T-cell (primary cell): ENCODE data around the gene SLC12A6. TPM values are rescaled to one million over a fixed set of nuclear protein-coding genes. Genes with fewer than 3 reads are reported as not detected.

Experiments used
- ATAC-seq, 4 experiments: fragments of 200-7000 bp in 3 of 4; fragments of 150-1000 bp in 1 of 4; cut with Tn5 transposase; replicated peaks in 1 of 4; 1 replicate in 3 of 4; 2 replicates in 1 of 4; pipeline ENCODE4 v1.10.0; 2021; ENCODE audit warnings: moderate library complexity in 3 of 4, mild to moderate bottlenecking in 2 of 4, moderate number of reproducible peaks in 1 of 4
- CTCF ChIA-PET, 2 donors: fragments of 300-600 bp; sonication (Branson Sonifier 250); formaldehyde crosslinking; loops; one replicate each; lab custom pipeline; 2022; ENCODE audit warnings: antibody characterized with exemption in 2 of 2; lab: Charles Lee
- POLR2A ChIA-PET, 2 donors: fragments of 300-600 bp; sonication (Branson Sonifier 250); formaldehyde crosslinking; loops; one replicate each; lab custom pipeline; 2022; ENCODE audit warnings: antibody characterized with exemption in 2 of 2; lab: Charles Lee
- DNase-seq, 35 experiments: peaks; one replicate each; pipeline versions ENCODE4 v3.0.0 to v3.0.0-alpha.2; 2013 to 2023
- H3K27ac ChIP-seq: one replicate; pipeline ENCODE4 v1.5.1; 2013; ENCODE audit warnings: low read length
- H3K27me3 ChIP-seq, 2 experiments: replicated peaks in 1 of 2; 1 replicate in 1 of 2; 2 replicates in 1 of 2; pipeline versions ENCODE4 v1.6.1 to v1.7.0; 2013; ENCODE audit warnings: low read length in 1 of 2, mixed read lengths in 1 of 2; ENCODE audit not compliant: control insufficient read depth in 2 of 2, insufficient read depth in 2 of 2; ENCODE audit errors: extremely low read depth in 1 of 2
- H3K36me3 ChIP-seq, 2 donors: 1 replicate in 1 of 2; 2 replicates in 1 of 2; pipeline versions ENCODE4 v1.6.1 to v1.7.0; 2013; ENCODE audit warnings: low read length in 1 of 2; ENCODE audit not compliant: control insufficient read depth in 2 of 2, insufficient read depth in 1 of 2; ENCODE audit errors: extremely low read depth in 1 of 2
- H3K4me1 ChIP-seq, 2 experiments: 1 replicate in 1 of 2; 2 replicates in 1 of 2; pipeline versions ENCODE4 v1.6.1 to v1.7.0; 2013; ENCODE audit warnings: low read length in 2 of 2, mixed read lengths in 1 of 2; ENCODE audit not compliant: insufficient read depth in 2 of 2, control insufficient read depth in 1 of 2; ENCODE audit errors: extremely low read depth in 1 of 2
- H3K4me3 ChIP-seq, 2 donors: 1 replicate in 1 of 2; 2 replicates in 1 of 2; pipeline versions ENCODE4 v1.5.1 to v1.7.0; 2013; ENCODE audit warnings: mild to moderate bottlenecking in 2 of 2, low read length in 1 of 2, moderate library complexity in 1 of 2; ENCODE audit not compliant: control insufficient read depth in 1 of 2; ENCODE audit errors: extremely low read depth in 1 of 2
- H3K9me3 ChIP-seq: 2 replicates; pipeline ENCODE4 v1.7.0; 2013
- H3K27ac Mint-ChIP-seq, 2 donors: one replicate each; pipeline ENCODE4 v1.8.0; 2020 to 2021; ENCODE audit warnings: mild to moderate bottlenecking in 2 of 2, mixed read lengths in 2 of 2
- H3K27me3 Mint-ChIP-seq, 2 donors: one replicate each; pipeline ENCODE4 v1.8.0; 2021 to 2022; ENCODE audit warnings: mixed read lengths in 2 of 2
- H3K36me3 Mint-ChIP-seq: one replicate; pipeline ENCODE4 v1.8.0; 2021; ENCODE audit warnings: mixed read lengths
- H3K4me1 Mint-ChIP-seq, 3 donors: one replicate each; pipeline ENCODE4 v1.8.0; 2020 to 2022; ENCODE audit warnings: mixed read lengths in 3 of 3, mild to moderate bottlenecking in 1 of 3
- H3K4me3 Mint-ChIP-seq, 3 donors: one replicate each; pipeline ENCODE4 v1.8.0; 2020 to 2022; ENCODE audit warnings: mild to moderate bottlenecking in 3 of 3, mixed read lengths in 3 of 3, moderate library complexity in 3 of 3
- H3K9me3 Mint-ChIP-seq, 3 donors: one replicate each; pipeline ENCODE4 v1.8.0; 2020 to 2022; ENCODE audit warnings: mixed read lengths in 3 of 3
- WGBS: methylation state at CpG from one replicate; pipeline ENCODE4 v1.1.5; 2013; ENCODE audit warnings: missing lambda C conversion rate; ENCODE audit not compliant: insufficient coverage; 5-methylcytosine and 5-hydroxymethylcytosine counted together
- total RNA-seq, 35 experiments: library from RNA in 6 of 35; stranded (reverse) in 6 of 35; fragments of 120-200 nt in 1 of 35; gene quantifications; one replicate each; pipeline versions ENCODE4 v1.2.1 to v1.2.4 and lab custom pipeline; 2013 to 2026

The SLC12A6 gene
- total RNA-seq, 5 donors from 2014 or later (not counting 1 experiment from before 2014, with no cell fraction given), result 71.2 to 103 (median 77.8) TPM

DNA sequence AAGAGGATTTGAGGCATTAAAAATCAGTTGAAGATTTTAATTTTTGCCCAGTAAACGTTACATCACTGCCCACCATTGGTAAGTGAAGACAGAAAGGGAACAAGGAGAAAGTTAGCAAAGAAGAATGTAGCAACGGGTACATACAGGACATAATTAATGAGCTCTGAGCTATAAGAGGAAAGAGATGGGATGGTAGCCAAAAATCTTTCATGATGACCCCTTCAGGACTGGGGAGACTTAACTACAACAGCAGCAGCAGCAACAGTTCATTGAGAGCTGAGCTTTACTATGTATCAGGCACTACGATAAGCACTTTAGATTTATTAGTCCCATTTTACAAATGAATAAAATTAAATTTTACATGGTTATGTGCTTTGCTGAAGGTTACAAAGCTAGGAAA is 94.4 kb downstream of the SLC12A6 start:
- 100% methylated on average over 1 of the region's 3 CpGs for WGBS
- H3K36me3 Mint-ChIP-seq, result peaks cover 36% of the 10 kb centered on the region
- peaks cover 5 to 60% of the 10 kb centered on the region in 2 donors for H3K36me3 ChIP-seq
- no peaks in the 10 kb centered on the region for H3K9me3 Mint-ChIP-seq
- POLR2A ChIA-PET, result interaction anchor here (0.5 to 0.6 kb wide), 2 partner anchors 9 to 12 kb away, joined by 3 to 4 read pairs; no protein-coding TSS in a partner anchor
- H3K4me1 Mint-ChIP-seq, result peaks cover 0 to 11% (median 10%) of the 10 kb centered on the region in 3 donors
- CTCF ChIA-PET, result interaction anchor here (0.6 to 2.8 kb wide), 5 partner anchors 10 to 141 kb away, joined by 3 to 10 read pairs (median 5); partner anchors contain the start of genes EMC7 (in 2 of the 2), PGBD4 (in 2 of the 2) and LPCAT4 (in 1 of the 2)
- H3K27me3 ChIP-seq, result no peaks in the 10 kb centered on the region
- H3K4me3 ChIP-seq, result no peak overlapping the region
- no peak overlapping the region for H3K4me3 Mint-ChIP-seq
- H3K27ac Mint-ChIP-seq, result no peak overlapping the region
- no peak for DNase-seq
- H3K9me3 ChIP-seq, result no peaks in the 10 kb centered on the region
- H3K27ac ChIP-seq, result no peak overlapping the region
- ATAC-seq, result no peak
- H3K27me3 Mint-ChIP-seq, result no peaks in the 10 kb centered on the region
- no peaks in the 10 kb centered on the region for H3K4me1 ChIP-seq

DNA sequence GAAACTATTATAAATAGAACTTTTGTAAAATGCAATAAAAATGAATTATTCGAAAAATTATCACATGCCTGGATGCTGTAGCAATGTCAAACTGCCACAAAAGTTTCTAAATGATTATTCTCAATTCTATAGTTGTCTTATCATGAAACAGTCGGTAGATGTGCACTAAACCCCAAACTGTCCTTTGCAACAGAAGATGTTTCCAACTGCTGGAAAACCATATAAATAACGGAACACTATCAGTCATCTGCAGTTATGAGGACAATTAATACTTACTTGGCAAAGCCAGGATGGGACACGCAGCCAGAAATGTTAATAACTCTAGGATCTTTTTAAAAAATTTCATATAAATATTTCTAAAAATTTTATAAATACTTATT is 95.3 kb downstream of the SLC12A6 start:
- Histone ChIP-seq H3K4me1 (no peaks in the 10 kb centered on the region), H3K9me3 (no peaks in the 10 kb centered on the region), H3K36me3 (peaks cover 5 to 67% of the 10 kb centered on the region in 2 donors), H3K4me3 (no peak overlapping the region), H3K27me3 (no peaks in the 10 kb centered on the region), H3K27ac (no peak overlapping the region)
- Mint-ChIP-seq H3K9me3 (no peaks in the 10 kb centered on the region), H3K4me3 (no peak overlapping the region), H3K36me3 (peaks cover 32% of the 10 kb centered on the region), H3K27me3 (no peaks in the 10 kb centered on the region), H3K27ac (peak overlapping the region in 1 of 2 donors; percentile 3), H3K4me1 (peaks cover 0 to 11% (median 10%) of the 10 kb centered on the region in 3 donors)
- CTCF ChIA-PET, result interaction anchor here (0.7 to 3.0 kb wide), 14 partner anchors 78 to 345 kb away, joined by 3 to 39 read pairs (median 5); partner anchors contain the start of genes EMC7 (in 2 of the 2), LPCAT4 (in 2 of the 2), PGBD4 (in 2 of the 2) and SLC12A6 (in 1 of the 2)
- 83% methylated on average over 2 of the region's 4 CpGs for WGBS
- POLR2A ChIA-PET, result no interaction called here
- DNase-seq, result no peak
- no peak for ATAC-seq

DNA sequence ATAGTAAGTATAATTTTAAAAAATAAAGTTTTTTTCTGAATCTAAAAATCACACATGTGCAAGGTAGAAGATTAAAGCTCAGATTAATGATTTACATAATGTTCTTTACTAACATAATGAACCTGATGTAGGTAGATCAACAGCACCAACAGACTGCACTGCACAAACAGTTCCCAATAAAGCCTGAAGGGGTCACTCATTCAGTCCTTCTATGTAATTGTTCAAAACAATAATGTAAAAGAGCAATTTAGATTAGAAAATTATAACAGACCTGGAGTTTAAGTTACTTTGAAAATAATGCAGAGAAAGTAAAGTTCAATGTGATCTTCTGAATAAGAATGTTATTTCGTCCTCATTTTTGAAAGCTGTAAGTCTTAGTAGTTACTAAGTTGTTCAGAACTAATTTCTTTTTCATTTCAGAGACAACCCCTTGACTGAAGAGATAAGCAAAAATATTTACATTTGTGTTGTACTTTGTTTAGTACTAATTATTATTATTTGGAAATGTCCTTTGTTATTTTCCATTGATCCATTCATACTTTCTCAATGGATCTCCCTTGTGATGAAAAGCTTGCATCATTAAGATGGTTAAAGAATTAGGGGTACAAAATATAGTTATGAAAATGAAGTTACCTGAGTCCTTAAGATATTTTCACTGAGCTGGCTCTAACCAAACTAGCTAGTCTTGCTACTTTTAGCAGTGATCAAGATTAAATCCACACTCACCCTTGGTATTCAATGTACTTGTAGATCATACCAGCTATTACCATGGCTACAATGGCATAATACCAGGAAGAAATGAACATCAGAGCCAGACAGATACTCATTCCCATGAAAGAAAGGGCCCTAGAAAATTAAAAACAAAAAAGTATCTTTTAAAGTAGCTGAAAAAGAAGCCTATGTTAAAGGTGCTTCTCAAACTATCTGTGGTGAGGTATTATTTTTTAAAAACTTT is 95.9 kb downstream of the SLC12A6 start:
- WGBS, result no CpG with 5 or more reads among the region's 1 CpG
- Histone ChIP-seq H3K9me3 (no peaks in the 10 kb centered on the region), H3K36me3 (peaks cover 5 to 69% of the 10 kb centered on the region in 2 donors), H3K4me1 (no peaks in the 10 kb centered on the region), H3K4me3 (no peak overlapping the region), H3K27ac (no peak overlapping the region), H3K27me3 (no peaks in the 10 kb centered on the region)
- H3K36me3 Mint-ChIP-seq, result peaks cover 32% of the 10 kb centered on the region
- ATAC-seq, result peak; percentile 74 to 88 (median 80)
- no peaks in the 10 kb centered on the region for H3K9me3 Mint-ChIP-seq
- POLR2A ChIA-PET, result no interaction called here
- H3K27me3 Mint-ChIP-seq, result no peaks in the 10 kb centered on the region
- DNase-seq, result peak in 23 of 35 experiments; percentile 7 to 73 (median 21)
- no peak overlapping the region for H3K4me3 Mint-ChIP-seq
- peaks cover 0 to 11% (median 10%) of the 10 kb centered on the region in 3 donors for H3K4me1 Mint-ChIP-seq
- peak overlapping the region in 1 of 2 donors; percentile 61 for H3K27ac Mint-ChIP-seq
- CTCF ChIA-PET, result interaction anchor here (0.6 to 3.0 kb wide), 26 partner anchors 12 to 657 kb away, joined by 3 to 39 read pairs (median 4); partner anchors contain the start of genes LPCAT4 (in 2 of the 2), EMC4 (in 1 of the 2), EMC7 (in 1 of the 2) and NOP10 (in 1 of the 2)

DNA sequence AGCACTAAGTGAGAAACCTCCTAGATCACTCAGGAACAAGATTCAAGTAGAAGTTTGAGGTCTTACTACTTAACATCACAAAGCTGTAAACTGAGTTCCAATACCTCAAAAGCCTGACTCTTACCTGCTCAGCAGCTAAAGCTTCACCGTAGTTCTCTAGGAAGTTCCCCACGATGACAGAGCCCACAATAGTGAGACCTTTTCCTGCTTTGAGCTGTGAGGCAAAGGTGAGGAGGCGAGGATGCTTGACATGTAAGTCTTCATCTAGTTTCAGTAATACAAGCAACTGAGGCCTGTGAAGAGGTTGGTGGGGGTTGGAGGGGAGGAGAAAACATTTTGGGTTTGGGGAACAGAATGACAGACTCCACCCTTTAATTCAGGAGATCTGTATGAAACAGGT is 97.0 kb downstream of the SLC12A6 start:
- Mint-ChIP-seq H3K27me3 (no peaks in the 10 kb centered on the region), H3K9me3 (no peaks in the 10 kb centered on the region), H3K27ac (peak overlapping the region in 1 of 2 donors; percentile 19), H3K4me1 (peaks cover 0 to 11% (median 10%) of the 10 kb centered on the region in 3 donors), H3K36me3 (peaks cover 40% of the 10 kb centered on the region), H3K4me3 (no peak overlapping the region)
- Histone ChIP-seq H3K27me3 (no peaks in the 10 kb centered on the region), H3K9me3 (no peaks in the 10 kb centered on the region), H3K4me3 (no peak overlapping the region), H3K36me3 (peaks cover 10 to 75% of the 10 kb centered on the region in 2 donors), H3K4me1 (no peaks in the 10 kb centered on the region), H3K27ac (no peak overlapping the region)
- WGBS, result 50% methylated on average over 2 of the region's 3 CpGs
- ChIA-PET CTCF (interaction anchor here (0.5 to 3.0 kb wide), 11 partner anchors 16 to 658 kb away, joined by 3 to 39 read pairs (median 5); partner anchors contain the start of genes LPCAT4 (in 2 of the 2), EMC4 (in 1 of the 2), EMC7 (in 1 of the 2) and NOP10 (in 1 of the 2)), POLR2A (no interaction called here)
- ATAC-seq (no peak), DNase-seq (no peak)

DNA sequence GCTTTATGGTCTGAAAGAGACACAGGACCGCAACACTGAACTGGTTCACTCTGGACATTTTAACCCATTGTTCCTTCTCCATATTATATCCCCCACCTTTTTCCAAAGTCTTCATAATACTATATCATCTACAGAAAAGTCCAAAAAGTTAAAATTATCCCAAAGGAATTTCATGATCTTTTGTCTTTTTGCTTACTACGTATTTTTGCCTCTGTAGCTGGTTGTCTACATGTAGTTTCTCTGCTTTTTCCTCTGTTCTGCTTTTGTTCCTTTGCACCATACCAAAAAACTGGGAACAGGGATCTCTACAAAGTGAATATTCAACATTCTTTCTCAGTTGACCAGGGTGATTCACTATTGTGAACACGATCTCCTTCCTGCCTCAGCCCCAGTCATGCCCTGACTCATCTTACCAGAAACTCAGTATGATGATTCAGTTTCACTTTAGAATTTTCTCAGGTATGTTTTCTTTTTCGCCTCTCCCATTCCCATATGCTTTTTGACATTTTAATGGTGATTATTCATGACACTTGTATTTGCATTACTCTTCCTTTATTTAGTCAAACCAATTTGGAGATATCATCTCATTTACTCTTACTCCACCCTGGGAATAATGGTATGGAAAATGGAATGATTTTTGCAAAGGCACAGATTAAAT is 98.3 kb downstream of the SLC12A6 start:
- no peak overlapping the region for H3K27ac ChIP-seq
- no peak for DNase-seq
- ATAC-seq, result no peak
- H3K27me3 ChIP-seq, result no peaks in the 10 kb centered on the region
- 100% methylated on average over 1 of the region's 4 CpGs for WGBS
- no peak overlapping the region for H3K4me3 ChIP-seq
- Mint-ChIP-seq H3K27me3 (no peaks in the 10 kb centered on the region), H3K9me3 (no peaks in the 10 kb centered on the region), H3K27ac (peak overlapping the region; percentile 77 to 87), H3K4me1 (peaks cover 0 to 11% (median 10%) of the 10 kb centered on the region in 3 donors), H3K36me3 (peaks cover 35% of the 10 kb centered on the region), H3K4me3 (no peak overlapping the region)
- ChIA-PET CTCF (interaction anchor here (1.1 to 3.0 kb wide), 2 partner anchors 128 to 129 kb away, joined by 3 to 39 read pairs; partner anchors contain the start of gene LPCAT4 (in 1 of the 2)), POLR2A (no interaction called here)
- H3K36me3 ChIP-seq, result peaks cover 10 to 67% of the 10 kb centered on the region in 2 donors
- no peaks in the 10 kb centered on the region for H3K9me3 ChIP-seq
- H3K4me1 ChIP-seq, result no peaks in the 10 kb centered on the region
